ENCODE data around the gene TSHZ2. TPM values are rescaled to one million over a fixed set of nuclear protein-coding genes. Genes with fewer than 3 reads are reported as not detected.
"Not testable (repeated sequence)": the region's sequence is repeated elsewhere in the genome, so short reads cannot be mapped to it uniquely, and the experiment has no call there.

Gene TSHZ2
- total RNA-seq, 1 donor from 2014 or later: 0.27 TPM

DNA sequence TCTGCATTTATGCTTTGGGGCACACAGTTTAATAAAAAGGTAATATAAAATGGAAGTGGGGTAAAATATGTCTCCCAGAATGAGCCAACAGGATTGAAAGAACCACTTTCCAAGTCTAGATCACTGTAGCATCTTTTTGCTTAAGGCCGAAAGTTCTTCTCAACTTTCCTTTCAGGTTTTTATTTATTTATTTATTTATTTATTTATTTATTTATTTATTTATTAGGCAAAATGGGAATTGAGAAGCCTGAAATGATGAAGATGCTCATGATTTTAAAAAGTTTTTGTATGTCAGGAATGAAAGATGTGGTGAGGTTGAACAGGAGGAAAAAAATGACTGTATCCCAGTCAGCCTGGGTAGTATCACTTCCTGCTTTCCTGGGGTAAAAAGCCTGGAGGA, 24.0 kb downstream of the TSHZ2 start:
- no peak for DNase-seq (ENCODE audit: low read depth)

DNA sequence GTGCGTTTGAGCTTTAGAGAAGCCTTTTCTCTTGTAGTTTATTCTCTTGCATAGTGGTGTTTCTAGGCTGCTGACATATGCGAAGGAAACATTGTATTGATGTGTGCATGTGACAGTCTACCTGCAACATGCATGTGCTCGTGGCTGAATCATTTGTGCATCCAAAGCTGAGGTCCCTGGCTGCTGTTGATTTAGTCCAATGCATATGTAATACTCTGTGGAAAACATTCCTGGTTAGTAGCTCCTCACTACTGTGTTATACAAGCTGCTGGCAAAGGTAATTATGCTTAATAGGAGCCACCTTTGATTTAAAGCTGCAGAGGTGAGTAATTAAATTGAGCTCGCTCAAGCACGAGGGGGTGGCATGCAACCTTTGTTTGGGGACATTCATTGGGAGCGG, 24.5 kb downstream of the TSHZ2 start:
- no peak for DNase-seq (ENCODE audit: low read depth)

DNA sequence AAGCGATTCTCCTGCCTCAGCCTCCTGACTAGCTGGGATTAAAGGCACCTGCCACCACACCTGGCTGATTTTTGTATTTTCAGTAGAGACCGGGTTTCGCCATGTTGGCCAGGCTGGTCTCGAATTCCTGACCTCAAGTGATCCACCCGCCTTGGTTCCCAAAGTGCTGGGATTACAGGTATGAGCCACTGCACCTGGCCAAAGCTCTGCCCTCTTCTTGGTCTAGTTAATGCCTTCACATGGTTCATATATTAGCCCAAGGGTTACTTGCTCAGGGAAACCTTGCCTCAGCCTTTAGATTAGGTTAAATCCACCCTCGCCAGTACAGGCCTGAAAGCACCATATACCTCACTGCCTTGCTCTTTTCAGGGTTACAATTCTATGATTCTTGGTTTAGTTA, 26.1 kb downstream of the TSHZ2 start:
- DNase-seq (ENCODE audit: low read depth): no peak

DNA sequence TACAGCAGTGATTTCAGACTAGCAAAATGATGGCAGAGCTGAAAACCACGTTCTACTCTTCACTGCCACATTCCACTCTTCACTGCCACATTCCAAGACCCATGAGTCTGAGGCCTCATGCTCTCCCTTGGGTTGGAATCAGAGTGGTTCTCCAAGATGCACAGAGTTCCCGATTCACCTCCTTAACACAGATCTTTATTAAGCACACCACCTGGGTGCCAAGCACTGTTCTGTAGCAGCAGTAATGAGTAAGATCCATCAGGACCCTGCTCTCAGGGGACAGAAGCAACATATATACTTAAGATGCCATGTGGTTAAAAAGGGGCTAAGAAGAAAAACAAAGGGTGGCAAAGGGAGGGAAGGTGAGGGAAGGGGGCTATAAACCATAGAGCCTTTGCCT, 26.9 kb downstream of the TSHZ2 start:
- no peak for DNase-seq (ENCODE audit: low read depth)

DNA sequence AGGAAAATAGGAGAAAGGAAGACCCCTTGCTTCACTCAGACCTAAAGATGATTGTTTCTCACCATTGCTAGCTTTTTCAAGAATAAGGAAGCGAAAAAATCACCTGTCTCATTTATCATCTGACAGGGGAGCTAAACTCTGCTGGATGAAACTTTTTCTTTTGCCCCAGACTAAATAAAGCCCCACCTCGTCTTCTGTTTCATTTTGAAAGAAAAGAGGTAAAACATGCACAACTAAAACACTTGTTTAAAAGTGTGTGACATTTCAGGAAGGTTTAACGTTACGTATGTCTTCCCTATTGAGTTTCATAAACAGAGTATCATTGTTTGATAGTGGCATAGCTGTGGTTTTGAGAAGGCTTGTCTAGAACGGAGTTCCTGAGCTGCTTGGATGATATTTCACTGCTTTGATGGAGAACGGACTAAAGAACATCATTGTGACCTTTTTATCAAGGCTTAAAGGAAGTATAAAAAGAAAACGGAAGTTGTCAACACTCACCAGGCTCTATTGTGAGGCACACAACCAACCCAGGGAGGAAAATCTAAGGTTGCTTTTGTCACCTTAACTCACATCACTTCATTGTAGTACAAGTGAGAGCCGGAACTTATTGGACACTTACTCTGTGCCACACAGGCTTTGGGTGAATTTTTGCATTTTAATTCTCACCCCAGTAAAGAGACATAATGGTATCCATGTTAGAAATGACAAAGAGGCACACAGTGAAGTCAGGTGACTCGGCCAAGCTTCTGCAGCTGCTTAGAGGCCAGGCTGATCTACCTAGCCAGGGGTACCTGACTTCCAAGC, 29.5 kb downstream of the TSHZ2 start:
- DNase-seq (ENCODE audit: low read depth): peak; percentile 1

DNA sequence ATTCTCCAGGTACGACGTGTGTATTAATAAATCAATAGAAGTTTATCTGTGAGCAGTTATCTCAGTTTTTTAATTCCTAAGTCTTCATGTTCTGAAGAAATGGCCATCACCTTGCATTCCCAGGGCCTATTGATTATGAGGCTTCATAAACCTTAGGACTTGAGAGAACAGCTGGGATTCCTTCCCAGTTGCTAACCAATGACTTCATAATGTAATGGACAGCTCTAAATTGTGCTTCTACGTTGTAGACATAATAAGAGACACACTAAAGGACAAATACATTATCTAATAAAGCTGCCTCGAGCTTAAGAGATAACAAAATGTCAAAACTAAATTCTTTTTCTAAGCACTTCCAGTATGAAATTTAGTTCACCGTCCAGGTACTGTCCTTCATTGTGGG, 30.6 kb downstream of the TSHZ2 start:
- no peak for DNase-seq (ENCODE audit: low read depth)

DNA sequence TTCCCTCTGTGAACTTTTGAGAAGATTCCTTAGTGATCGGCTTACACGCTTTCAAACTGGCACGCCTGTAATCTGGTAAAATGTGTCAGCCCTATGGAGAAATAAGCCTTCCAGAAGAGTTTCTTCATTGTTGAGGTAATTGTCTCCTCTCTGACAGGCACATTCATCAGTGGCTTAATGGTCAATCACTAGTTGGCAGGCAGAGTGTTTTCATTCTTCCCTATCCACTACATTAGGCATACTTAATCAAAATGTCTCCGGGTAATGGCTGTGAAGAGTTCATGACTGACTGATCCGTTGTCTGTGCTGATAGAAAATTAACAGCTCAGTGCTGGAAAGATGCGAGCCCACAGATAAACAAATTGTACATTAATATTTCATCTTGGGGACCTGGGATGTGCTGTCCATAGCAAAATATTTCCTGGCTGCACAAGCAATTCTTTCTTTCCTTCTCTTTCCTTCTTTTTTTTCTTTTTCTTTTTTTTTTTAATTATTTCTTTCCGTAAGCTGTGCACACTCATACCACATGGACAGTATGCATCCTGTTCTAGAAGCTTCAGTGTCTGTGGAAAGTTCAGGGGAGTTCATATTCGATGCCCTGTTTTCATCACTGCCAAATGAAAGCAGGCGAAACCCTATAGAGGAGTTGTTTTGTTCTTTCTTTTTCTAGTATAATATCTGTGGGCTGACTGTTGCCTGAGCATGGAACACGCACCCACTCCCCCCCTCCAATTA, 31.4 kb downstream of the TSHZ2 start:
- DNase-seq (ENCODE audit: low read depth): no peak

DNA sequence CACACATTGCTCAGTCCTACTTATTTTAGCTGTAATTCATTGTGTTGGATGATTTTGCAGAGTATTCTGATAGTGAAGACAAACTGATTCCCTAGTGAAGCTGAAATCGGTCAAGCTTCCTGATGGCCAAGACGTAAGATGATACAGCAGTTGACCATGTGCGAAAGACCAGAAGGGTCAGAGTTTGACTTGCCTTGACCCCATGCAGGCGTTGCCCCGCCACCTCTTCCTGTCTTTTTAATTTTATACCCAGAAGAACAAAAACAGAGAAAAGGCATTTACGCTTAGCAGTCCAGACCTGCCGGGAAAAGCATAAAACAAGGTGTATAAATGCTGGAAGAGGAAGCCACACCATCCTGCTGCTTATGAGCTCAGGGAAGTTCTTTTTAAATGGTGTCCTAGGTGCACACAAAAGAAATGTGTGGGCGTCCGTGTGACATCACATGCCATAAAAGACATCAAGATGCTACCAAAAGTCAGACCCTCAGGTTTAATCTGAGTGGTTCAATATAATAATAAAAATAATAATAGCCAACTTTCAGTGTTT, 32.2 kb downstream of the TSHZ2 start:
- no peak for DNase-seq (ENCODE audit: low read depth)

DNA sequence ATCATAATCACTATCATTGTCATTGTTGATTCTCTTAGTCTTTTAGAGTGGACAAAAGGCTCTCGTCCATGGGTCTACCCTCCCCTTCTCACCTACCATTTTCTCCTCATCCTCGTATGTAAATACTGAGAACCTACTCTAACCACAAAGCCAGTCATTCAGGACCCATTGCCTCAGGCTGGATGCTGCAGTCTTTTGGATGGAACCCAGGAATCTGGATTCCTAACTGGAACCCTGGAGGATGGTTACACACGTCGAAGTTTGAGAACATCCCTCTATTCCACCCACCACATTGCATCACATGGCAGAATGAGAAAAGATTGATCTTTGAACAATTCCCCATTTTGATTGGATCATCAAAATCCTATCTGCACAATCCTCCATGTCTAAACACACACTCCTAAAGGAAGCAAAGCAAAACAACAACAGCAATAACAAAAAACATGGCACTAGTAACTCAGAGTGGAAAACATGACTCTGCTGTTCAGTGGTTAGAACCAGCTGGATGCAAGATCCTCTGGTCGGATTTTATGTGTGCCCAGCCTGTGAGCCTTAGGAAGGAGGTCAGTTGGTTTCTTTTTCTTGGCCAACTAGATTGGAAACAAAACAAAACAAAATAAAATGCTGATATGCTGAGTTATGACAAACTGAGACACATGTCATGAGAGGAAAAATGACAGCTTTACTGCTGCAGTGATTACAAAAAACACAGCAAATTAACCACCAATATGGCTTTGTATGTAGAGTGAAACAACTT, 38.0 kb downstream of the TSHZ2 start:
- DNase-seq (ENCODE audit: low read depth): no peak

DNA sequence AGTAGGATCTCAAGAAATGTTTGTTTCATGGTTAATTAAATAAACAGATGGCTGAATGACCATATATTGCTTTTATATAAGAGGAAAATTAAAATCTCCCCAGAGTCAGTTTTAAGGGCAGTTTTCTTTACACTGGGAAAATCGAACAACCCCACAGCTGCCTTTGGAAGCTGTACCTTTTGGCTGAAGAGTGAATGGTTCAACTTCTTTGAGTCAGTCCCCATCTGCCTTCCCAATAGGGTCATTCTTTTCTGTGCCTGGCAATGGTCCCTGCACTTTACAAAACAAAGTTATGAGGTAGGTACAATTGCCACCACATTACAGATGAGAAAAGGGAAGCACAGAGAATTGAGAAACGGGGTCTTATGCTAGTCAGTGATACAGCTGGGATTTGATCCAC, 39.5 kb downstream of the TSHZ2 start:
- no peak for DNase-seq (ENCODE audit: low read depth)

DNA sequence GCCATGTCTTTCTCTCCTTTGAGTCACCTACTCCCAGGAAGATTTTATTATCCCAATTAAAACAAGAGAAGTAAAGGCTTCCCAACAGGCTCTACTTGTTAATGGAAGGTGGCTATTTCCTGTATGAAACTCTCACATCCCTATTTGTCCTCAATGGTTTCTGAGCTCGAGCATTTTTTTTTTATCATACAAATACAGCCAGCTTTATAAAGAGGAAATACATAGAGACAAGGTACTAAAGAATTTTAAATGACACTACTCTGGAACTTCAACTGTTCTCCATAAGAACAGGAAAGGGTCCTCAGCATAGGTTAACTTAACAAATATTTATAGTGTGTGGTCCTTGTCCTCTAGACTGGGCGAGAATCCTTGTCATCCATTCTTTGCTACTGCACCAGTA, 41.0 kb downstream of the TSHZ2 start:
- DNase-seq (ENCODE audit: low read depth): no peak

DNA sequence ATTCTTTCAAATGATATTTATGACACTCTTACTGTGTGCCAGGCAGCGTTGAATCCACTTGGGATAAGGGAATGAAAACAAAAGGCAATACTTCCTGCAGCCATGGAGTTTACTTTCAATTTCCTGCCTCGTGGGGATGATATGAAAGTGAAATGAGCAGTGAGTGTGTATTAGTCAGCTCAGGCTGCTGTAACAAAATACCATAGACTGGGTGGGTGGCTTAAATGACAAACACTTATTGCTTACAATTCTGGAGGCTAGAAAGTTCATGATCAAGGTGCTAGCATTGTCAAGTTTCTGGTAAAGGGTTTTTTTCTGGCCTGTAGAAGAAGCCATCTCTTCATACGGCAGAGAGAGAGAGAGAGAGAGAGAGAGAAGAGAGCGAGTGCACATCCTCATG, 41.7 kb downstream of the TSHZ2 start:
- DNase-seq (ENCODE audit: low read depth): no peak

DNA sequence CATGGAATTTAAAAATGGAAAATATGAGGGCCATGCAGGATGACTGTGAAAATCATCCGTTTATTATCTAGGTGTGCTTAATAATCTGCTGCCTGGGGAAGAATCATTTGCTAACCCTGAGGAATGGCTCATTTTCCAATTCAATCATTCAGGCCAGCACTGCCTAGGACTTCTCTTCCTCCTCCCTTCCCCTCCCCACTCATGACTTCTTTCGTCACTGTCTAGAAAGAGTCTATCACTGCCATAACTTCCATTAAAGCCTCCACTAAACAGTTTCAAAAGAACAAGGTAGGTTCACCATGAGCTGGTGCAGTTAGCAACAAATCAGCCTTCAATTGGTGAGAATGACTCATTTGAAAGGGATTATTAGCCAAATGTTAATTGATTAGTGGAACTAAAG, 43.9 kb downstream of the TSHZ2 start:
- no peak for DNase-seq (ENCODE audit: low read depth)

DNA sequence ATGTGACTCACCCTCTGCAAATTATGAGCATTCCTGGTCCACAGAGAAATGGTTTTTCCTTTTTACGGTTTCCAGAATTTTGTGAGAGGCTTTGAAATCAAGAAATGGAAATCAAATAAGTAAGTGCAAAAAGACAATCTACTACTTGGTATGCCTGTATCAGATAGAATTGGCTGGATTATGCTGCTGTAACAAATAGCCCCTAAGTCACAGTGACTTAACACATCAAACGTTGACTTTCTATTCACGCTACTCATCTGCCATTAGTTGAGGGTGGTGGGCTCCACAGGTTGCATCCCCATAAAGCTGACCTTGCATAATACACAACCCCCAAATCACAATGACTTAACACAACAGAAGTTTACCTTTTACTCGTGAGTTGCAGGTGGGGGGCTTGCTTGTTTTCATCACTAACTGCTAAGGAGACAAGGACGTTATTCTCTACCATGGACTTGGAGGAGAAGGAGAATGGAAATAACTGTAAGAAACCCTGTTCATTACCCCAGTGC, 44.4 kb downstream of the TSHZ2 start:
- no peak for DNase-seq (ENCODE audit: low read depth)

DNA sequence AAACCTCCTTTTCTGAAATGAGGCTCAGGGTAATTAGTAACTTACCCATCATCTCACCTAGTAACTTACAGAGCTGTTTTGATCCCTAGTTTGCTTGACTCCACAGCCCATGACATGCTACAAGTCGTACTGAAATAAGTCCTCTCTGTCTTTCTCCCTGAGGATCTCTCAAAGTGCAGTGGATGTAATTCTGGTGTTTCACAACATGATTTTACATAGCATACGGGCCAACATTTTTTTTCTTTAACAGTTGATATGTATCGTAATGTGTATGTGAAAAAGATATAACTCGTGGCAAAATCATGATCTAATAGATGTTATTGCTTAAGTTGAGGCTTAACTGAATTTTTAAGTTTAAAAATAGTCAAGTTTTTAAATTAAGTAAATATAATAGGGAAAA, 45.0 kb downstream of the TSHZ2 start:
- DNase-seq (ENCODE audit: low read depth): no peak

DNA sequence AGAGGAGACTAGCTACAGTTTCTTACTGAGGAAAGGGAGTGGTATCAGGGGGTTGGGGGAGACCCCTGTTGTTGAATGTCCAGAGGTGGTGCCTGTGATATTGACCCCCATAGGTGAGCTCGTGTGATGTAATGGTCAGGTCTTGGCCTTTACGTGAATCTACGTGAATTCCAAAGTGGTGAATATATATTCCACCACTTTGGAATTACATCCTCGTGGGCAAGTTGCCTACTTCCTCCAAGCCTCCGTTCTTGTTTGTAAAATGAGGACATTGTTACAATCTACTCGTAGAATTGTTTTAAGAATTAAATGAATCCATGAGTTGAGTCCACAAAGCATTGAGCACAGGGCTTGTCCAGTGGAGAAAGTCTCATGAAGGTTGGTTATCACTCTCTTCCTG, 47.3 kb downstream of the TSHZ2 start:
- no peak for DNase-seq (ENCODE audit: low read depth)

DNA sequence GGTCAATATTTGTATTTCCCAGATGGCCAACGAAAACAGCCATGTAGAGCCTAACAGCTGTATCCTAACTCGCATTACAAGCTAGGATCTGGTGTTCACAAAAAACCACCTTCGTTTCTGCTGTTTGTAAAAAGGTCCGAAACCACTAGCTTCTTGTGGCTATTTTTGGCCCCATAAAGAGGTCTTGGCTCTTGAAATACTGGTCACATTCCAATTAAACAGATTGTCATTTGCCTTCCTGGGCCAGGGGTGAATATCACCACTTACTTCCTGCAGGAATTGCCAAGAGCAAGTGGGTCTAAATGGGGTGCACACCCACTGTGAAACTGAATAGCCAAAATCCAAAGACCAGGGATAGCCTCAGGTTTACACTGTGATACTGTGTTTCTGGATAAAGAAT, 48.2 kb downstream of the TSHZ2 start:
- no peak for DNase-seq (ENCODE audit: low read depth)

DNA sequence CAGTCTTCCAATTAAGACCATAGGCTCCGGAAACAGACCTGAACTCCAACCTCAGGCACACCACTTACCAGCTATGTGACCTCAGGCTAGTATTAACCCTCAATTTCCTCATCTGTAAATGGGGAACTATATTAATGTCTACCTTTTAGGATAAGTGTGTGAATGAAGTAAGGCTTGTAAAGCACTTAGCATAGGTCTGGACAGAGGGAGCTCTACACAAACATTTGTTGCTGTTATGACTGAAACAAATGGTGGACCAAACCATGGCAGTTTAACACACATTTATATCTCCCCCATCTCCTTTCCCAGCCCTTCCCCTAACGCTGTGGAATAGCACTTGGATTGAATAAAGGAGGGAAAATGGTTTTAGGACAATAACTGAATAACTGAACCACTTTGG, 48.7 kb downstream of the TSHZ2 start:
- DNase-seq (ENCODE audit: low read depth): no peak

DNA sequence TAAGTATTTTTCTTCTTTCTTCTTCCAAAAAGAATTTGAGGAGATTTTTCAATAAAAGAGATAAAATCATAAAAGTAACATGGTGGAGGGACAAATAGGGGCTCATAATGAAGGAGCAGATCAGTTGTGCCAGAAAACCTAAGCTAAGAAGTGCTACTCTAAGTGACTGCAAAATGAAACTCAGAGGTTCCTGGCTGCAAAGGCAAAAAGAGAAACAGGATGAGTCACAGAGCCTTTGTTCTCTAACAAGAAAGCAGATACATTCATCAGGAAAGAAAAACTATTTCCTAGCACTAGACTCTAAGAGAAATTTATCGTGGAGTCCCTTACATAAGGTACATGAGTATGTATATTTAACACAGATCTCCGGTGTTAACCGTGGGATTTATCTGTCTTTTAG, 49.8 kb downstream of the TSHZ2 start:
- DNase-seq (ENCODE audit: low read depth): no peak

DNA sequence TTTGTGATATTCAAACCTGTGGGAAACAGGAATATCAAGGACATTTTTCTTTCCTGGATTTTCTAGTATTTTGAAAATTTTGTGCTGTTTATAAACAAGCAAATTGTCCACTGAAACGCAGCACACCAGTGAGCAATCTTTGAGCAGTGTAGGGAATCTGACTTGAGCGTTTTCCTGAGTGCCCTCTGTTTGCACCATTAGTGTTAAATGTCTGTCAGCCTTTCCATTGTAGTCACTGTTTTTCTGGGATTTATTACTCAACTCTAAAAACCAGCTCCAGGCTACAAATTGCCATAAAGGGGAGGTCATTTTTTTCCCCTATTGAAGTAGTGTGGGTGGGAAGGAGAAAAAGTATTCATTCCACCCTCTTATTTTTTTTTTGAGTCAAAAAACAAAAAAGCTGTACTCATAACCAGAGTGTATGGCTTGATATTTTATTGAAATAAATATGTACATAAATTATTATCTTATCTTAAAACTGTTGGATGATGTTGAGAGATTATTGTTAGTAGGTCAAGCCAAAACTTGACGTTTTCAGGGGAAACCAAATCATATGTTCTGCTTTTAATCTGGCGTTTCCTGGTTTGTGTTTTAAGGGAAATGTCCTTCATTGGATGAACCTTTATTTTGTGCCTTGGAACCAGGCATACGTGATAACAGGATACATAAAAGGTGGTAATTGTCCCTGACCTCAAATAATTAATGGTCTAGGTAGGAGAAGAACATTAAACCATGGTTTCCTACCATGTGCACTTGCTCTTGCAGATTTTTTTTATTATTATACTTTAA, 51.8 kb downstream of the TSHZ2 start:
- DNase-seq (ENCODE audit: low read depth): no peak

DNA sequence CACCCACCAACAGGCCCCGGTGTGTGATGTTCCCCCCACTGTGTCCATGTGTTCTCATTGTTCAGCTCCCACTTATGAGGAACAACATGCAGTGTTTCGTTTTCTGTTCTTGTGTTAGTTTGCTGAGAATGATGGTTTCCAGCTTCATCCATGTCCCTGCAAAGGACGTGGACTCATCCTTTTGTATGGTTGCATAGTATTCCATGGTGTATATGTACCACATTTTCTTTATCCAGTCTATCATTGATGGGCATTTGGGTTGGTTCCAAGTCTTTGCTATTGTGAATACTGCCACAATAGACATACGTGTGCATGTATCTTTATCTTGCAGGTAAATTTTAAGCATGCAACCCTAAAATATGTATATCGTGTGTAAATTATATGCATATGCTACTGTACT, 52.5 kb downstream of the TSHZ2 start:
- DNase-seq (ENCODE audit: low read depth): not testable (repeated sequence)
